HepG2 (cell line): Measurements from ENCODE around the gene EIF2AK2. TPM values are rescaled to one million over a fixed set of nuclear protein-coding genes. Genes with fewer than 3 reads are reported as not detected.

ENCODE experiments used
- ATAC-seq: fragments of 200-7000 bp; cut with Tn5 transposase; 3 replicates; pipeline ENCODE4 v1.9.1; 2020; ENCODE audit warnings: mild to moderate bottlenecking, moderate library complexity
- BruUV-seq: library from RNA; stranded (reverse); fragments of 400-500 nt; replicated peaks from 2 replicates; lab custom pipeline; 2021; lab: Mats Ljungman, UMichigan
- CTCF ChIA-PET: fragments of 300-600 bp; formaldehyde crosslinking; extraction: SDS; loops from one replicate; lab custom pipeline; 2021; ENCODE audit warnings: low total read pairs, inconsistent platforms, low intra/inter-chr PET ratio; lab: Yijun Ruan, JAX
- POLR2A ChIA-PET: fragments of 350-600 bp; sonication (Branson Sonifier 250); formaldehyde crosslinking; loops from one replicate; lab custom pipeline; 2020; ENCODE audit warnings: antibody characterized with exemption, inconsistent platforms; lab: Yijun Ruan, JAX
- DNase-seq: peaks from one replicate; pipeline ENCODE4 v3.0.0-alpha.2; 2015; ENCODE audit warnings: low spot score
- FAIRE-seq: peaks from 3 replicates; lab custom pipeline; 2011; peaks lifted over from hg19 to GRCh38; lab: Jason Lieb, UNC
- H2AFZ ChIP-seq: one replicate; pipeline ENCODE4 v1.6.1; 2011; ENCODE audit warnings: low read length, inconsistent platforms
- H3K27ac ChIP-seq: fragments of 300-600 bp; 3 replicates; pipeline ENCODE4 v1.8.0; 2011; ENCODE audit warnings: mixed run types, mild to moderate bottlenecking, mixed read lengths, low read length, inconsistent platforms; ENCODE audit not compliant: insufficient read depth; ENCODE audit errors: extremely low read length
- H3K27me3 ChIP-seq, 2 experiments: fragments of 200-600 bp in 1 of 2; 2 replicates in 1 of 2; 3 replicates in 1 of 2; pipeline versions ENCODE4 v1.6.0 to v1.8.0; 2011; ENCODE audit warnings: low read length in 2 of 2, mild to moderate bottlenecking in 2 of 2, moderate library complexity in 2 of 2, inconsistent platforms in 1 of 2; ENCODE audit not compliant: insufficient read depth in 2 of 2, control insufficient read depth in 1 of 2
- H3K36me3 ChIP-seq, 2 experiments: fragments of 200-600 bp in 1 of 2; replicated peaks in 1 of 2; 2 replicates in 1 of 2; 3 replicates in 1 of 2; pipeline versions ENCODE4 v1.5.1 to v1.8.0; 2011; ENCODE audit warnings: low read length in 2 of 2, inconsistent platforms in 1 of 2; ENCODE audit not compliant: insufficient read depth in 2 of 2, control insufficient read depth in 1 of 2
- H3K4me1 ChIP-seq: 2 replicates; pipeline ENCODE4 v1.5.1; 2012; ENCODE audit warnings: low read length, inconsistent platforms; ENCODE audit not compliant: insufficient read depth
- H3K4me2 ChIP-seq: 2 replicates; pipeline ENCODE4 v1.6.0; 2011; ENCODE audit warnings: low read depth, low read length, inconsistent platforms
- H3K4me3 ChIP-seq, 3 experiments: fragments of 200-600 bp in 1 of 3; sonication (generic), shearing (Covaris generic) in 1 of 3; replicated peaks in 1 of 3; 2 replicates each; pipeline ENCODE4 v1.5.1; 2011 to 2016; ENCODE audit warnings: low read length in 3 of 3, inconsistent platforms in 2 of 3, low read depth in 2 of 3, mild to moderate bottlenecking in 2 of 3, control low read depth in 1 of 3, mixed read lengths in 1 of 3; ENCODE audit not compliant: insufficient read depth in 1 of 3
- H3K79me2 ChIP-seq: one replicate; pipeline ENCODE4 v1.6.1; 2011; ENCODE audit warnings: low read length, inconsistent platforms; ENCODE audit not compliant: insufficient read depth
- H3K9ac ChIP-seq: 2 replicates; pipeline ENCODE4 v1.6.0; 2011; ENCODE audit warnings: mild to moderate bottlenecking, low read depth, low read length, inconsistent platforms; ENCODE audit not compliant: insufficient read depth
- H3K9me3 ChIP-seq: 2 replicates; pipeline ENCODE4 v1.5.1; 2012; ENCODE audit warnings: mild to moderate bottlenecking, low read length
- H4K20me1 ChIP-seq: 2 replicates; pipeline ENCODE4 v1.6.0; 2011; ENCODE audit warnings: inconsistent platforms, mild to moderate bottlenecking, low read length, moderate library complexity; ENCODE audit not compliant: insufficient read depth
- ATF1 ChIP-seq: IDR thresholded peaks from 2 replicates; pipeline ENCODE4 v1.6.1; 2016; ENCODE audit warnings: mild to moderate bottlenecking, control low read depth
- MAF1 ChIP-seq: sonication (generic); formaldehyde crosslinking; IDR thresholded peaks from 2 replicates; pipeline ENCODE4 v1.5.0; 2020; ENCODE audit warnings: missing genetic modification reagents, borderline replicate concordance
- NFYC ChIP-seq: IDR thresholded peaks from 2 replicates; pipeline ENCODE4 v1.6.1; 2016; ENCODE audit warnings: missing genetic modification reagents, missing compliant biosample characterization
- POGZ ChIP-seq: sonication (generic); formaldehyde crosslinking; IDR thresholded peaks from 2 replicates; pipeline ENCODE4 v1.4.0; 2020; ENCODE audit warnings: mild to moderate bottlenecking, missing genetic modification reagents
- SCMH1 ChIP-seq: sonication (generic); formaldehyde crosslinking; IDR thresholded peaks from 2 replicates; pipeline ENCODE4 v1.9.0; 2021; ENCODE audit warnings: missing genetic modification reagents, mild to moderate bottlenecking, borderline replicate concordance
- ZFX ChIP-seq: sonication (generic); formaldehyde crosslinking; IDR thresholded peaks from 2 replicates; pipeline ENCODE4 v1.4.0; 2020; ENCODE audit warnings: mild to moderate bottlenecking, low read depth, missing genetic modification reagents, moderate library complexity
- ZMYM4 ChIP-seq: sonication (generic); formaldehyde crosslinking; IDR thresholded peaks from 2 replicates; pipeline ENCODE4 v1.8.1; 2023; ENCODE audit warnings: mild to moderate bottlenecking, missing genetic modification reagents
- ZNF33A ChIP-seq: sonication (generic); formaldehyde crosslinking; IDR thresholded peaks from 2 replicates; pipeline ENCODE4 v1.5.1; 2020; ENCODE audit warnings: missing genetic modification reagents, mild to moderate bottlenecking, moderate library complexity, borderline replicate concordance
- ZNF350 ChIP-seq: sonication (generic); formaldehyde crosslinking; IDR thresholded peaks from 2 replicates; pipeline ENCODE4 v1.4.0; 2020; ENCODE audit warnings: mild to moderate bottlenecking, low read depth, missing genetic modification reagents, borderline replicate concordance
- WGBS: methylation state at CpG from one replicate; pipeline ENCODE4 v1.1.6; 2017; ENCODE audit warnings: low lambda C conversion rate; 5-methylcytosine and 5-hydroxymethylcytosine counted together
- in situ Hi-C: cut with HindIII; loops from 2 replicates; pipeline ENCODE4 v1.10.0; 2017; ENCODE audit warnings: low pct_unique_long_range_greater_than_20kb; ENCODE audit not compliant: extremely low pct_ligation_motif_present
- intact Hi-C: fragments of 100-400 bp; cut with micrococcal nuclease; formaldehyde crosslinking; loops from one replicate; pipeline ENCODE4 v1.10.0; 2022; ENCODE audit not compliant: unreplicated experiment
- polyA plus RNA-seq, 8 experiments: library from polyadenylated mRNA; depleted of rRNA in 3 of 8; stranded (reverse) in 7 of 8; unstranded in 1 of 8; fragments of >200 nt; fragmentation: Illumina TruSeq in 4 of 8; extraction: Trizol in 4 of 8; gene quantifications; 2 replicates each; pipeline versions ENCODE4 v1.2.1 to v1.2.3, GENCODE V29; 2011 to 2016; ENCODE audit warnings: low read depth in 4 of 8, missing spikeins in 1 of 8, mixed read lengths in 1 of 8; ENCODE audit not compliant: insufficient read depth in 1 of 8
- total RNA-seq, 5 experiments: library from RNA; depleted of rRNA; stranded (reverse); fragments of >200 nt; fragmentation: Illumina TruSeq; extraction: Trizol; gene quantifications; 2 replicates each; pipeline ENCODE4 v1.2.3, GENCODE V29; 2016; ENCODE audit warnings: low read depth in 1 of 5
- TF ChIP-seq, protein P1 (sequence below): sonication (generic); formaldehyde crosslinking; IDR thresholded peaks from 2 replicates; pipeline ENCODE4 v1.5.0; 2020; ENCODE audit warnings: missing genetic modification reagents
- TF ChIP-seq, protein P2 (sequence below): sonication (generic); formaldehyde crosslinking; IDR thresholded peaks from 2 replicates; pipeline ENCODE4 v1.4.0; 2020; ENCODE audit warnings: missing genetic modification reagents
- TF ChIP-seq, protein P3 (sequence below): sonication (generic); formaldehyde crosslinking; IDR thresholded peaks from 2 replicates; pipeline ENCODE4 v1.4.0; 2020; ENCODE audit warnings: missing genetic modification reagents

EIF2AK2 gene
- total and polyA plus RNA-seq, 2 of the 13 experiments (the other 11 are each of a cell fraction or from before 2014, with no cell fraction given): 10.2 to 26.1 TPM

DNA sequence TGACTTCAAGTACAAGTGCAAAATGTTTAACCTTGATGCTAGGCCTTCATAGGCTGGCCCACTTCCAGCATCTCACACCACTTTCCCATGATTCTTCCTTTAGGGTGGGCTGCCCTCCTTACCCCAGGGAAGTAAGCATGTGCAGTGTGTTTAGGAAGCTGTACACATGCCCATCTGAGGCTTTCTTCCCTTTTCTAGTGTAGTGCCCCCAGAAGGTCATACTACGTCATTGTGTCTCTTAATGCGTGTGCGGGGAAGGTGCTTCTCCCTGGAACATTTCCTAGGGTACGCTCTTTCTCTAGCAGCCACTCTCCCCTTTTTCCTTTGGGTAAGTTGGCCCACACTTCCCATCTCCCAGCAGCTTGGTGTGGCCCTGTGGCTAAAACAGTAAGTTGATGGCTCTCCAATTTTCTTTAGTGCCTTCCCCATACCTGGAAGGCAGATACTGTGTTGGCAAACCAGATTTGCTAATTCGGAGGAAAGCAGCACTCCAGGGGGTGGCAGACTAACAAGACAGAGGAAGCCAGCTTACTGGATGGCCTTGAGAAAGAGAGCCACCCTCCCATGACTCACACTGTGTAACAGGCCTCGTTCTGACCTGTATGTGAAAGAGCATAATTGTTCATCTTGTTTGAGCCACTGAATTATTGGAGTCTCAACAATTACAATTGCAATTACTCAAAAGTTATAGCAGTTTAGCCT lies 32.8 kb upstream of the EIF2AK2 start:
- no peaks in the 10 kb centered on the region for H3K79me2 ChIP-seq
- H2AFZ ChIP-seq: no peak overlapping the region
- no peaks in the 10 kb centered on the region for H3K9me3 ChIP-seq
- H3K9ac ChIP-seq: no peak overlapping the region
- intact Hi-C loops (loop anchor here (1.0 kb wide), 1 partner anchor 21 kb away; no protein-coding TSS in a partner anchor), in situ Hi-C loops (no loop called here)
- POLR2A ChIA-PET: interaction anchor here (0.8 to 2.9 kb wide), 4 partner anchors 11 to 42 kb away, joined by 3 to 9 read pairs (median 4); partner anchors contain the start of genes CEBPZ and NDUFAF7
- peak overlapping the region; percentile 62 for H3K4me2 ChIP-seq
- DNase-seq (peak; percentile 90), FAIRE-seq (peak; percentile 99), ATAC-seq (peak; percentile 98)
- H3K4me3 ChIP-seq: 0 out of 6 replicates have a peak overlapping the region, but pooled peaks of 2 of the 3 experiments have one; percentile 4 to 7
- 41% methylated on average over 6 of the region's 6 CpGs for WGBS
- no TSS peak for BruUV-seq
- no peak overlapping the region for H3K27ac ChIP-seq
- no peaks in the 10 kb centered on the region for H3K36me3 ChIP-seq
- CTCF ChIA-PET: no interaction called here
- peaks cover 21% of the 10 kb centered on the region for H3K4me1 ChIP-seq
- H4K20me1 ChIP-seq: no peaks in the 10 kb centered on the region
- H3K27me3 ChIP-seq: peaks cover 3 to 23% of the 10 kb centered on the region in 2 experiments; a peak in 3 of 5 replicates
- TF ChIP-seq, protein P1, sequence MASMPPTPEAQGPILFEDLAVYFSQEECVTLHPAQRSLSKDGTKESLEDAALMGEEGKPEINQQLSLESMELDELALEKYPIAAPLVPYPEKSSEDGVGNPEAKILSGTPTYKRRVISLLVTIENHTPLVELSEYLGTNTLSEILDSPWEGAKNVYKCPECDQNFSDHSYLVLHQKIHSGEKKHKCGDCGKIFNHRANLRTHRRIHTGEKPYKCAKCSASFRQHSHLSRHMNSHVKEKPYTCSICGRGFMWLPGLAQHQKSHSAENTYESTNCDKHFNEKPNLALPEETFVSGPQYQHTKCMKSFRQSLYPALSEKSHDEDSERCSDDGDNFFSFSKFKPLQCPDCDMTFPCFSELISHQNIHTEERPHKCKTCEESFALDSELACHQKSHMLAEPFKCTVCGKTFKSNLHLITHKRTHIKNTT: no peak
- TF ChIP-seq ATF1 (CRISPR knock-in tag) (no peak), POGZ (peak; percentile 31; the same call in 1 of the 2 replicates), SCMH1 (CRISPR knock-in tag) (no peak), ZNF350 (no peak; the same call in 1 of the 2 replicates), NFYC (no peak), ZMYM4 (peak; percentile 41; the same call in 1 of the 2 replicates), ZFX (peak; percentile 78), MAF1 (no peak), ZNF33A (CRISPR knock-in tag) (no peak)
- TF ChIP-seq, protein P2, sequence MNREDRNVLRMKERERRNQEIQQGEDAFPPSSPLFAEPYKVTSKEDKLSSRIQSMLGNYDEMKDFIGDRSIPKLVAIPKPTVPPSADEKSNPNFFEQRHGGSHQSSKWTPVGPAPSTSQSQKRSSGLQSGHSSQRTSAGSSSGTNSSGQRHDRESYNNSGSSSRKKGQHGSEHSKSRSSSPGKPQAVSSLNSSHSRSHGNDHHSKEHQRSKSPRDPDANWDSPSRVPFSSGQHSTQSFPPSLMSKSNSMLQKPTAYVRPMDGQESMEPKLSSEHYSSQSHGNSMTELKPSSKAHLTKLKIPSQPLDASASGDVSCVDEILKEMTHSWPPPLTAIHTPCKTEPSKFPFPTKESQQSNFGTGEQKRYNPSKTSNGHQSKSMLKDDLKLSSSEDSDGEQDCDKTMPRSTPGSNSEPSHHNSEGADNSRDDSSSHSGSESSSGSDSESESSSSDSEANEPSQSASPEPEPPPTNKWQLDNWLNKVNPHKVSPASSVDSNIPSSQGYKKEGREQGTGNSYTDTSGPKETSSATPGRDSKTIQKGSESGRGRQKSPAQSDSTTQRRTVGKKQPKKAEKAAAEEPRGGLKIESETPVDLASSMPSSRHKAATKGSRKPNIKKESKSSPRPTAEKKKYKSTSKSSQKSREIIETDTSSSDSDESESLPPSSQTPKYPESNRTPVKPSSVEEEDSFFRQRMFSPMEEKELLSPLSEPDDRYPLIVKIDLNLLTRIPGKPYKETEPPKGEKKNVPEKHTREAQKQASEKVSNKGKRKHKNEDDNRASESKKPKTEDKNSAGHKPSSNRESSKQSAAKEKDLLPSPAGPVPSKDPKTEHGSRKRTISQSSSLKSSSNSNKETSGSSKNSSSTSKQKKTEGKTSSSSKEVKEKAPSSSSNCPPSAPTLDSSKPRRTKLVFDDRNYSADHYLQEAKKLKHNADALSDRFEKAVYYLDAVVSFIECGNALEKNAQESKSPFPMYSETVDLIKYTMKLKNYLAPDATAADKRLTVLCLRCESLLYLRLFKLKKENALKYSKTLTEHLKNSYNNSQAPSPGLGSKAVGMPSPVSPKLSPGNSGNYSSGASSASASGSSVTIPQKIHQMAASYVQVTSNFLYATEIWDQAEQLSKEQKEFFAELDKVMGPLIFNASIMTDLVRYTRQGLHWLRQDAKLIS: no peak
- TF ChIP-seq, protein P3, sequence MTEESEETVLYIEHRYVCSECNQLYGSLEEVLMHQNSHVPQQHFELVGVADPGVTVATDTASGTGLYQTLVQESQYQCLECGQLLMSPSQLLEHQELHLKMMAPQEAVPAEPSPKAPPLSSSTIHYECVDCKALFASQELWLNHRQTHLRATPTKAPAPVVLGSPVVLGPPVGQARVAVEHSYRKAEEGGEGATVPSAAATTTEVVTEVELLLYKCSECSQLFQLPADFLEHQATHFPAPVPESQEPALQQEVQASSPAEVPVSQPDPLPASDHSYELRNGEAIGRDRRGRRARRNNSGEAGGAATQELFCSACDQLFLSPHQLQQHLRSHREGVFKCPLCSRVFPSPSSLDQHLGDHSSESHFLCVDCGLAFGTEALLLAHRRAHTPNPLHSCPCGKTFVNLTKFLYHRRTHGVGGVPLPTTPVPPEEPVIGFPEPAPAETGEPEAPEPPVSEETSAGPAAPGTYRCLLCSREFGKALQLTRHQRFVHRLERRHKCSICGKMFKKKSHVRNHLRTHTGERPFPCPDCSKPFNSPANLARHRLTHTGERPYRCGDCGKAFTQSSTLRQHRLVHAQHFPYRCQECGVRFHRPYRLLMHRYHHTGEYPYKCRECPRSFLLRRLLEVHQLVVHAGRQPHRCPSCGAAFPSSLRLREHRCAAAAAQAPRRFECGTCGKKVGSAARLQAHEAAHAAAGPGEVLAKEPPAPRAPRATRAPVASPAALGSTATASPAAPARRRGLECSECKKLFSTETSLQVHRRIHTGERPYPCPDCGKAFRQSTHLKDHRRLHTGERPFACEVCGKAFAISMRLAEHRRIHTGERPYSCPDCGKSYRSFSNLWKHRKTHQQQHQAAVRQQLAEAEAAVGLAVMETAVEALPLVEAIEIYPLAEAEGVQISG (CRISPR knock-in tag): 0 out of 2 replicates have a peak, but pooled peaks have one; percentile 17
